Keratinocyte (primary cell): Measurements from ENCODE around the gene DPAGT1. TPM values are rescaled to one million over a fixed set of nuclear protein-coding genes. Genes with fewer than 3 reads are reported as not detected.

Experiments used
- DNase-seq: peaks from one replicate; pipeline ENCODE4 v3.0.0-alpha.2; 2011; ENCODE audit warnings: low read depth, missing footprints, low spot score
- FAIRE-seq: peaks from 2 replicates; lab custom pipeline; 2011; peaks lifted over from hg19 to GRCh38; lab: Jason Lieb, UNC
- H2AFZ ChIP-seq: 2 replicates; pipeline ENCODE4 v1.6.0; 2012; ENCODE audit warnings: low read length, control low read depth, inconsistent platforms; ENCODE audit not compliant: control insufficient read depth
- H3K27ac ChIP-seq: 2 replicates; pipeline ENCODE4 v1.5.1; 2011; ENCODE audit warnings: low read length; ENCODE audit not compliant: control insufficient read depth, insufficient read depth
- H3K27me3 ChIP-seq: 3 replicates; pipeline ENCODE4 v1.6.0; 2011; ENCODE audit warnings: low read length; ENCODE audit not compliant: control insufficient read depth, insufficient read depth; ENCODE audit errors: extremely low read depth
- H3K36me3 ChIP-seq, 2 experiments: 2 replicates in 1 of 2; 3 replicates in 1 of 2; pipeline ENCODE4 v1.5.1; 2011; ENCODE audit warnings: low read length in 2 of 2, mild to moderate bottlenecking in 1 of 2; ENCODE audit not compliant: control insufficient read depth in 2 of 2, insufficient read depth in 2 of 2; ENCODE audit errors: extremely low read depth in 1 of 2
- H3K4me1 ChIP-seq: 3 replicates; pipeline ENCODE4 v1.5.1; 2011; ENCODE audit warnings: low read length; ENCODE audit not compliant: control insufficient read depth, insufficient read depth; ENCODE audit errors: extremely low read depth
- H3K4me2 ChIP-seq: 3 replicates; pipeline ENCODE4 v1.6.0; 2011; ENCODE audit warnings: low read depth, low read length; ENCODE audit not compliant: control insufficient read depth, insufficient read depth; ENCODE audit errors: extremely low read depth
- H3K4me3 ChIP-seq, 3 experiments: fragments of 200-600 bp in 1 of 3; sonication (generic) in 1 of 3; 2 replicates in 2 of 3; 3 replicates in 1 of 3; pipeline ENCODE4 v1.5.1; 2011 to 2016; ENCODE audit warnings: low read length in 3 of 3, mild to moderate bottlenecking in 3 of 3, control low read depth in 2 of 3, inconsistent platforms in 1 of 3, low read depth in 1 of 3, mixed read lengths in 1 of 3, mixed run types in 1 of 3, moderate library complexity in 1 of 3; ENCODE audit not compliant: control insufficient read depth in 2 of 3, insufficient read depth in 2 of 3; ENCODE audit errors: extremely low read depth in 1 of 3
- H3K79me2 ChIP-seq: 2 replicates; pipeline ENCODE4 v1.6.0; 2012; ENCODE audit warnings: low read length; ENCODE audit not compliant: control insufficient read depth, insufficient read depth
- H3K9ac ChIP-seq: 3 replicates; pipeline ENCODE4 v1.6.0; 2011; ENCODE audit warnings: low read length; ENCODE audit not compliant: control insufficient read depth, insufficient read depth; ENCODE audit errors: extremely low read depth
- H3K9me1 ChIP-seq: 3 replicates; pipeline ENCODE4 v1.6.0; 2011; ENCODE audit warnings: low read length; ENCODE audit not compliant: control insufficient read depth, insufficient read depth; ENCODE audit errors: extremely low read depth
- H3K9me3 ChIP-seq: 2 replicates; pipeline ENCODE4 v1.5.1; 2012; ENCODE audit warnings: low read depth, low read length; ENCODE audit not compliant: control insufficient read depth
- H4K20me1 ChIP-seq: 3 replicates; pipeline ENCODE4 v1.6.0; 2011; ENCODE audit warnings: low read length; ENCODE audit not compliant: control insufficient read depth, insufficient read depth; ENCODE audit errors: extremely low read depth
- EZH2 ChIP-seq: IDR thresholded peaks from one replicate; pipeline ENCODE4 v1.6.1; 2012; ENCODE audit warnings: inconsistent platforms, mild to moderate bottlenecking, low read length, moderate library complexity
- dilution Hi-C: fragments of 300-500 bp; cut with MboI; formaldehyde crosslinking; loops from one replicate; pipeline ENCODE4 v1.7.0; 2020; ENCODE audit warnings: low sequenced_read_pairs; ENCODE audit not compliant: extremely low pct_ligation_motif_present
- polyA plus RNA-seq, 5 experiments: library from polyadenylated mRNA; depleted of rRNA in 3 of 5; stranded (reverse) in 3 of 5; stranded (forward) in 1 of 5; unstranded in 1 of 5; fragments of >200 nt; gene quantifications; 1 replicate in 1 of 5; 2 replicates in 3 of 5; 3 replicates in 1 of 5; pipeline versions ENCODE4 v1.2.1 to v1.2.3, GENCODE V29; 2011 to 2012; ENCODE audit warnings: missing spikeins in 2 of 5, low read depth in 1 of 5, low replicate concordance in 1 of 5
- TF ChIP-seq, protein P1 (sequence below), 3 experiments: IDR thresholded peaks in 1 of 3; conservative IDR thresholded peaks in 1 of 3; optimal IDR thresholded peaks in 1 of 3; 2 replicates in 2 of 3; 3 replicates in 1 of 3; pipeline versions ENCODE3 to v1.5.1; 2011; ENCODE audit warnings: low read length in 3 of 3, mild to moderate bottlenecking in 3 of 3, moderate library complexity in 2 of 3, control low read depth in 1 of 3, inconsistent platforms in 1 of 3; ENCODE audit not compliant: insufficient read depth in 2 of 3; ENCODE audit errors: extremely low read depth in 1 of 3

Gene DPAGT1
- polyA plus RNA-seq, 1 donor (not counting 4 experiments of a cell fraction or from before 2014, with no cell fraction given): 59.7 TPM

DNA sequence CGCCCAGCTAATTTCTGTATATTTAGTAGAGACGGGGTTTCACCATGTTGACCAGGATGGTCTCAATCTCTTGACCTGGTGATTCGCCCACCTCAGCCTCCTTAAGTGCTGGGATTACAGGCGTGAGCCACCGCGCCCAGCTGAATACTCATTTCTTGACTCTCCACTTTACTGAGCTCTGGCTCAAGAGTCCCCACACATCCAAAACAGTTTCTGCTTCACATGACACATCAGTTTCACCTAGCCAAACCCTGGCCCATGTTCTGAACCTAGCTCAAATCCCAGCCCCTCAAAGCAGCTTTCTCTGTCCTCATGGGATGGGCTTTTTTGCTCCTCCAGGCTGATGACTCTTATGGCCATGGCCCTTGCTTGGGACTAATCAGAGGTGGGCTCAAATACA, 54.4 kb downstream of the DPAGT1 start:
- Histone ChIP-seq H3K4me1 (peaks cover 2% of the 10 kb centered on the region), H3K36me3 (peaks cover 54 to 63% of the 10 kb centered on the region in 2 experiments)

More for the DNA sequence above, 54.4 kb downstream of the DPAGT1 start:
- TF ChIP-seq, protein P1, sequence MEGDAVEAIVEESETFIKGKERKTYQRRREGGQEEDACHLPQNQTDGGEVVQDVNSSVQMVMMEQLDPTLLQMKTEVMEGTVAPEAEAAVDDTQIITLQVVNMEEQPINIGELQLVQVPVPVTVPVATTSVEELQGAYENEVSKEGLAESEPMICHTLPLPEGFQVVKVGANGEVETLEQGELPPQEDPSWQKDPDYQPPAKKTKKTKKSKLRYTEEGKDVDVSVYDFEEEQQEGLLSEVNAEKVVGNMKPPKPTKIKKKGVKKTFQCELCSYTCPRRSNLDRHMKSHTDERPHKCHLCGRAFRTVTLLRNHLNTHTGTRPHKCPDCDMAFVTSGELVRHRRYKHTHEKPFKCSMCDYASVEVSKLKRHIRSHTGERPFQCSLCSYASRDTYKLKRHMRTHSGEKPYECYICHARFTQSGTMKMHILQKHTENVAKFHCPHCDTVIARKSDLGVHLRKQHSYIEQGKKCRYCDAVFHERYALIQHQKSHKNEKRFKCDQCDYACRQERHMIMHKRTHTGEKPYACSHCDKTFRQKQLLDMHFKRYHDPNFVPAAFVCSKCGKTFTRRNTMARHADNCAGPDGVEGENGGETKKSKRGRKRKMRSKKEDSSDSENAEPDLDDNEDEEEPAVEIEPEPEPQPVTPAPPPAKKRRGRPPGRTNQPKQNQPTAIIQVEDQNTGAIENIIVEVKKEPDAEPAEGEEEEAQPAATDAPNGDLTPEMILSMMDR (optimal IDR thresholded peaks at IDR 0.05 in 1 of 3, IDR thresholded peaks at IDR 0.05 in 1 of 3, conservative IDR thresholded peaks at IDR 0.05 in 1 of 3; ENCODE audit: extremely low read depth in 1 of 3, insufficient read depth in 2 of 3, low read length in 3 of 3): no peak
- TF ChIP-seq EZH2: no peak
- dilution Hi-C loops: no loop called here
- Histone ChIP-seq H3K79me2 (peaks cover 1% of the 10 kb centered on the region), H3K4me3 (no peak overlapping the region), H3K9me1 (no peaks in the 10 kb centered on the region), H3K27me3 (no peaks in the 10 kb centered on the region), H3K9ac (no peak overlapping the region), H2AFZ (no peak overlapping the region), H4K20me1 (no peaks in the 10 kb centered on the region), H3K27ac (no peak overlapping the region), H3K9me3 (no peaks in the 10 kb centered on the region), H3K4me2 (no peak overlapping the region)
- FAIRE-seq (no peak), DNase-seq (no peak)

Other genes starting within 250 kb of the DPAGT1 start
- gene CXCR5, start 218.0 kb downstream of the DPAGT1 start, polyA plus RNA-seq: not detected in 3 replicates
- 7.7 to 21.3 TPM (median 10.6 TPM) in 3 replicates for gene BCL9L, start 175.9 kb downstream of the DPAGT1 start, polyA plus RNA-seq
- 0.13 to 0.25 TPM (median 0.20 TPM) in 3 replicates for gene UPK2, start 145.6 kb downstream of the DPAGT1 start, polyA plus RNA-seq
- not detected in 3 replicates for gene FOXR1, start 130.1 kb downstream of the DPAGT1 start, polyA plus RNA-seq
- 11.9 to 22.6 TPM (median 14.9 TPM) in 3 replicates for gene CENATAC, start 103.7 kb downstream of the DPAGT1 start, polyA plus RNA-seq
- gene RPS25, start 83.5 kb downstream of the DPAGT1 start, polyA plus RNA-seq: 650 to 2,463 TPM (median 978 TPM) in 3 replicates
- 113 to 121 TPM (median 119 TPM) in 3 replicates for gene TRAPPC4, start 83.1 kb downstream of the DPAGT1 start, polyA plus RNA-seq
- gene SLC37A4, start 71.0 kb downstream of the DPAGT1 start, polyA plus RNA-seq: 17.0 to 25.0 TPM (median 20.2 TPM) in 3 replicates
- 103 to 170 TPM (median 119 TPM) in 3 replicates for gene HYOU1, start 44.6 kb downstream of the DPAGT1 start, polyA plus RNA-seq
- 9.0 to 18.9 TPM (median 12.1 TPM) in 3 replicates for gene VPS11, start 34.0 kb downstream of the DPAGT1 start, polyA plus RNA-seq
- gene HMBS, start 17.0 kb downstream of the DPAGT1 start, polyA plus RNA-seq: 43.5 to 52.0 TPM (median 48.7 TPM) in 3 replicates
- 2.8 to 3.6 TPM (median 2.9 TPM) in 3 replicates for gene C2CD2L, start 5.5 kb upstream of the DPAGT1 start, polyA plus RNA-seq
- 15.6 to 21.9 TPM (median 18.5 TPM) in 3 replicates for gene HINFP, start 19.7 kb upstream of the DPAGT1 start, polyA plus RNA-seq
- 0.14 to 0.27 TPM (median 0.21 TPM) in 3 replicates for gene ABCG4, start 47.2 kb upstream of the DPAGT1 start, polyA plus RNA-seq
- 8.1 to 11.3 TPM (median 9.0 TPM) in 3 replicates for gene NLRX1, start 66.9 kb upstream of the DPAGT1 start, polyA plus RNA-seq
- gene NHERF4, start 83.6 kb upstream of the DPAGT1 start, polyA plus RNA-seq: not detected in 3 replicates
- 7.9 to 15.2 TPM (median 14.1 TPM) in 3 replicates for gene CBL, start 104.5 kb upstream of the DPAGT1 start, polyA plus RNA-seq
- 8.5 to 12.1 TPM (median 10.5 TPM) in 3 replicates for gene MCAM, start 215.3 kb upstream of the DPAGT1 start, polyA plus RNA-seq
- gene RNF26, start 232.7 kb upstream of the DPAGT1 start, polyA plus RNA-seq: 9.1 to 27.7 TPM (median 13.2 TPM) in 3 replicates
- gene C1QTNF5, start 239.0 kb upstream of the DPAGT1 start, polyA plus RNA-seq: 0.04 TPM in 1 of 3 replicates, not detected in the others
- not detected in 3 replicates for gene MFRP, start 244.9 kb upstream of the DPAGT1 start, polyA plus RNA-seq